Measurements from ENCODE around the gene DPF3. TPM values are rescaled to one million over a fixed set of nuclear protein-coding genes. Genes with fewer than 3 reads are reported as not detected.

DPF3 gene
- total RNA-seq, 1 experiment from 2014 or later, result 0.06 TPM

DNA sequence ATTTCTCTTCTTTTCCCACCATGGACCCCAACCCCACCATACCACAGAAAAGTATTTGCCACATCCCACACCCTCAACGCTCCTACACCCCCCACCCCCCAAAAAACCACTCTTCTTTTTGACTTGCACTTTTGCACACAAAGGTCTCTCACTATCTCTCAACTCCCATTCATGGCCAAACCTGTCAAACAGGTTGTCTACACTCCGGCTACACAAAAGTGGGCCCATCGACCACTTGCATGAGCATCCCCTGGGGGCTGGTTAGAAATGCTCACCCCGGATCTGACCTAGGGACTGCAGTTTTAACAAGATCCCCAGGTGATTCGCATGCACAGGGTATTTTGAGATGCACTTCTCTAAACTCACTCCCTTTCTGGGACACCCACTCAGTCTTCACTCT lies 248.2 kb downstream of the DPF3 start:
- DNase-seq (ENCODE audit: low spot score), result no peak

DNA sequence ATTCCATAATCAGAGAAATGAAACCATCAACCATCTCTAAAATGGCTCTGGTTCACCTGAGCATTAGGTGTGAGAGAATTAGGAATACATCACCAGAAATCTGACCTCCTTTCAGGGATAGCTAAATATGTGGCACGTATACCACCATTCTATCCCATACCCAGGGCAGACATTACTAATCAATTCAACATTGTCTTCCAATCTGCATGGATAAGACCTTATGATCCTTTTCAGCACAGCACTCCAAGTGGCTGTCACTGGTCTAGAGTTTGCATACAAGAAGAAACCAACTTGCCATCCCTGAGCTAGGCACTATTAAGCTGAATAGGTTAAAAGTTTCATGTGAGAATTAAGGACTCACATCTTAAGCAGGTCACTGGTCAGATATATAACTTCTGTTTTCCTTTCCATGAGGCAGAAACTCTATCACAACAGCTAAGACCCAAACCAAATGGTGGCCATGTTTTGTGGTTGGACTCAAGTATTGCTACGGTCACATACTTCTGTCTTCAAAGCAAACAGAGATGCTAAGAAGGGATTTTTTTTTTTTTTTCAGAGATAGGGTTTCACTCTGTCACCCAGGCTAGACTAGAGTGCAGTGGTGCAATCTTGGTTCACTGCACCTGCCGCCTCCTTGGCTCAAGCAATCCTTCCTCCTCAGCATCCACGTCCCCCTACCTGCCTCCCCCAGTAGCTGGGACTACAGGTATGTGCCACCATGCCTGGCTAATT lies 249.0 kb downstream of the DPF3 start:
- DNase-seq (ENCODE audit: low spot score), result no peak

DNA sequence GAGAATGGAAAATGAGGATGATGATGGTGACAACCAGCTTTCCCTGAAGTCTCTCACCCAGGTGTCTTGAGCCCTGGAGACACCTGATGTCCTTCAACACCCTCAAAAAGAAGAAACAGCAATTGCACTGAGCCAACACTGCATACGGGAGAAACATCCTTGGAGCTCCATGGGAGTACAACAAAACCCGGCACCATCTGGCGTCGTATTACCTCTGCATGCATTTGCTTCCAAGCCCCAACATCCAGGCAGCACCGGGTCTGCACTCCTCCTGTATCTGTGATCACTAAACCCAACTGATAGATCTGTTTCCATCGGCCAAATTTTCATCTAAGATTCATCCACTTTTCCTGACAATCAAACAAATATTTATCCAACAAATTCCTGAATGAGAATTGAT lies 249.9 kb downstream of the DPF3 start:
- no peak for DNase-seq (ENCODE audit: low spot score)

DNA sequence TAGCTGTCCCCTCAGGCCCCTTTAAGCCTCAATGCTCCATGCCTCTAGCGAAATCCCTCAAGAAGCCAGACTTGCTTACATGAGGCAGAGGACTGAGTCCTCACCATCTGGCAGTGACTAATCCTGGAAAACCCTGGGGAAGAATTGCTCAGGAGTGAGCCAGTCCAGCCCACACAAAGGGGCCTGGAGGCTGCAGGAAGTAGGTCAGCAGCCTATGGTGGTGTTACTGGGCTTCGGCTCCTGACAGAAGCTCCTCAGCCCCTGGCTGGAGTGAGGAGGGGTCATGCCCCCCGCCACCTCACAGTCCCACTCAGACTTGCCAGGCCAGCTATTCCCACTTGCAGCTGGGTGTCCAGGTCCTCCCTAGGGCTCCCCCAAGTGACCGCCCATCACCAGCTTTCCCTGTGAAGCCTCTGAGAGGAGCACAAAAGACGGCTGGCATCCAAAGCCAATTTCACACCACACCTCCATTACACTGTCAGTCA lies 250.5 kb downstream of the DPF3 start:
- DNase-seq (ENCODE audit: low spot score), result peak; percentile 79

DNA sequence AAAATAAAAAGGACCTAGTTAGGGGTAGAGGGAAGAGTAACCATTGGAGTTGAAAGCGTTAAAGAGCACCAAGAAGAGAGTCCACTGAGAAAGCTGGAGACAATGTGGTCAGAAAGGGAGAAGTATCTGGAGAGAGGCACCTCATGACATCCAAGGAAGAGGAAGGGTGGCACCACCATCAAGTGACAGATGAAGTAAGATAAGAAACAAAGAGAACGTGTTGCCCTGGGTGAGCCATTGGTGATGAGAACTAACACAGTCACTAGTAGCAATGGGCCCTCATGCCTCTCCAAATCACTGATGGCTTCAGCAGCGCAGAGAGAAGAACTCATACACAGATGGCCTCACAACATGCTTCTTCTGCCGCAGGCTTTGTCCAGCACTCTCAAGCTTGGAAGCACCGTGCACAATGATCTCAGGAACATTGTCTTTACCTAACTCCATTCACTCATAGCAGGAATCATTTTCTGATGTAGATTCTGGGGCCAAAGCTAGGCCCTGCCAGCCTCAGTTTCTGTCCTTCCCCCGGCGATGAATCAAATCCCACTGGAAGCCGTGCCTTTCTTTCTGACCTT lies 252.9 kb downstream of the DPF3 start:
- no peak for DNase-seq (ENCODE audit: low spot score)

DNA sequence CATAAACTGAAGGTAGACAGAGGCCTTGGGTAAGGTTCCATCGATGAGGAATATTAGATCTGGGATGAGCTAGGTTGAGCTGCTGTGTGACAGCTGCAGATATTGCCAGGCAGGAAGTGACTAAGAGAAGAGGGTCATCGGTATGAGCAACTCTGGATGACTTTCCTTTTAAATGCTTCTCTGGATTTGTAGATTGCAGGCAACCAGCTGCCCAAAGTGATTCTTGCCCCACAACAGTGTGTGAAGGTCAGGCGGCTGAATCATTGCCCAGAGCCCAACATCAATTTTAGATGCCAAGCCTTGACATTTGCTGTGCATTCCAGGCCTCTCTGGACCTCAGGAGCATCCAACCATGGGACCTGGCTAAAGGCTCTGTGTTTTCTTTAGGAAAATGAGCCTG lies 255.9 kb downstream of the DPF3 start:
- no peak for DNase-seq (ENCODE audit: low spot score)

DNA sequence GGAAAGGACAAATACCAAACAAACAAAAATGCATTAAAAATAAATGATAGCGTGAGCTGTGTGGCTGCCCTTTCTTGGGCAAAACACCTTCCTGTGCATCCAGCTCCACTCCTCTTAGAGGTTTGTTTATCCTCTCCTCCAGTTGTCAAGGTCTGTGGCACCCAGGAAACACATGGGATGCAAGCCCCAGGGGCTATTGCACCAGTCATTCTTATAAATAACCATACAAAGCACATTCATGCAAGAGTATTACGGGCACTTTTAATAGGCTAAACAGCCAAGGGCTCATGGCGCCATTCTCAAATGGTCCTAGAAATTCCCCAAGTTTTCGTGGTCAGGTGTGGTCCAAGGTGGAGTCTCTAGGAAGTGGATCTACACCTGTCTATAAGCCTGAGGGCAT lies 257.0 kb downstream of the DPF3 start:
- DNase-seq (ENCODE audit: low spot score), result no peak

DNA sequence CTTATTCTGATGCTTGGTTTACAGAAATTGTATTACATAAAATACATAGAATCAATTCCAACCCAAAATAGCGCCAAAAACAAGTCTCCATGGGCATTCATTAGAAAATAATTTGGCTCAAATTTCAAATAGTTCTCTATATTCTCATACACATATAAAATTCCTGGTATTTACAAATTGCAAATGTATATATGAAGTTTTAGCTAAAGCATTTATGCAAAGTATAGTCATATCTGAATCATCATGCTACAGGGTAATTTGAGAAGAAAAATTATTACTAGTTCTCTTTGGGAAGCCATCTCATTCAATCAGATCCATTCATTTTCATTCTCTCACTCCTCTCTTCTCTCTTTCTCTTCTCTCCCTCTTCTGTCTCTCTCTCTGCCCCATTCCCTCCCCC lies 257.8 kb downstream of the DPF3 start:
- no peak for DNase-seq (ENCODE audit: low spot score)

DNA sequence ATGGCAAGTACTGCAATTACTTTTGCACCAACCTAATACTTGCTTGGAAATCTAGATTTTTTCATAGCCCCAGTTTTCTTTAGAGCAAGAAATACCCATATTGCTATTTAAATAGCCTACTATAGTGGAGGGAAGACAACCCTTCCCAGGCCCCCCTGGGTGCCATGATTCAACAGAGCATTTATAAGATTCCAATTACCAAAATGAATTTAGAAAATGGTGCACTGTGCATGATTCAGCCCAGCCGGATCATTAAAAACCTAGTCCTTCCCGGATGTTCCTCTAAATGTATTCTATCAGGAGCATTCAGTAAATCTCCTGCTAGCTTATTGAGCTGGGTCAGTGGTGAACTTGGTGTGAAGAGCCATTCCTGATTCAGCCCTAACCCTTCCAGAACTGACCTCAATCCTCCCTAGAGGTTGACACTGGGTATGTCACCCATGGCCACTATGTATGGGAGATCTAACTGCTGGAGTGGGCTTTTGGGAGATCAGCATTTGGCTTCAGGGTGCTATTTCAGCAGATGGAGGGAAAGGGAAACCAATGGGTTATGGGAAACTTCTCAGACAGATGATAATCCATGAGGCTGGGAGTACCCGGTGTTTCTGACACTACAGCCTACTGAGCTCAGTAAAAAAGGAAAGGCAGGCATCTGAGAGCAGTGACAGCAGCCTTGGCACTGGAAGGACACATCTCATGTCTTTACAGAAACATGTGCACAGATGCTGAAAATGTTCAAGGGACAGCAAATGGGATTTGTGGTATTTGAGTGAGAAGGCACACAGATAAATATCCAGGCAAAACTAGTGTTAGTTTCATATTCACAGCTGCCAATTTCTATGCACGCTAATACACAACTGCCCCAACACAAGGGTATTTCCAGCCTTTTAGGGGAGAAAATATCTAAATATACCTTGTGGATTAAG lies 258.9 kb downstream of the DPF3 start:
- no peak for DNase-seq (ENCODE audit: low spot score)

DNA sequence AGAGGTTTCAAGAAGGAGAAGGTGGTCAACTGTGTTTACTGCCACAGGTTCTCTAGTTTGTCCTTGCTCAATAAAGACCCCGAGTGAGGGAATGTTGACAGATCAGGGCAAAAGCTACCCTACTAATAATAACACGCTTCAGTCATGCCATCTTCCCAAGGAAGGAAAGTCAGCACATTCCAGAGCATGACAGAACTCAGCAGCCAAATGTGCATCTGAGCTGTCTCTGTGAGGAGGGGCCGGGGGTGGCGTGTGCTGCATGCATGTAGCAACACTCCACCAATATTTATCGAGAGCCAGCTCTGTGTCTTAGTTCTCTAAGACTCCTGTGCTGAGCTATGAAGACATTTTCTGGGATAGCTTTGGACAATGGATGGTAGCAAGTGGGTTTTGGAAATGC lies 260.4 kb downstream of the DPF3 start:
- no peak for DNase-seq (ENCODE audit: low spot score)

DNA sequence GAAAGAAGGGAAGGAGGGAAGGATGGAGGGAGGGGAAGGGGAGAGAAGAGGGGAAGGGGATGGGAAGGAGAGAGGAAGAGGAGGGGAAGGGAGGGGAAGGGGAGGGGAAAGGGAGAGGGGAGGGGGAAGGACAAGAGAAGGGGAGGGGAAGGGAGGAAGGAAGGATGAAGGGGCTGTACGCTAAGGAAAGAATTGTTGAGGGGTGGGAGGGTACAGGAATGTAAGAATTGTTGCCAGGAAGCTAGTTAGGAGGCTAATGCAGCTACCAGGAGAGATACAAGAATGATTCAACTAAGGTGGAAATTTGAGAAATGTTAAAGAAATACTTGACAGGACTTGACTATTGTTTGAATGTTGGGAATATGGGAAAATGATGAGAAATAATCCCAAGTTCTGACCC lies 261.2 kb downstream of the DPF3 start:
- no peak for DNase-seq (ENCODE audit: low spot score)

DNA sequence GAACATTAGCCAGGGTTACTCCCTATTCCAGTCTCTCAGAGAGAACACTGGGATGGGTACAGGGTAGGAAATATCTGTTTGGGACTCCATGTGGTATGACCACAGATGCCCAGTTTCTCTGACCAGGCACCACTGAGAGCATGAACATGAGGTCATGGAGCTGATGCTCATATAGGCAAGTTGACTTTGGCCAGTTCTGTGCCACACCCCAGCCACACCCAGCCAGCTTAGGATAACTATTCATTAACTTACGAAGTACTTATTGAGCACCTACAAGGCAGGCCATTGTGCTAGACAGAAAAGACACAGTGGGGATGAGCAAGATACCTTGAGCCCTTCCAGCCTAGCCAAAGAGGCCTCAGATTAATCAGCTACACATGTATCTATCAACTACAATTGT lies 262.5 kb downstream of the DPF3 start:
- DNase-seq (ENCODE audit: low spot score), result no peak

DNA sequence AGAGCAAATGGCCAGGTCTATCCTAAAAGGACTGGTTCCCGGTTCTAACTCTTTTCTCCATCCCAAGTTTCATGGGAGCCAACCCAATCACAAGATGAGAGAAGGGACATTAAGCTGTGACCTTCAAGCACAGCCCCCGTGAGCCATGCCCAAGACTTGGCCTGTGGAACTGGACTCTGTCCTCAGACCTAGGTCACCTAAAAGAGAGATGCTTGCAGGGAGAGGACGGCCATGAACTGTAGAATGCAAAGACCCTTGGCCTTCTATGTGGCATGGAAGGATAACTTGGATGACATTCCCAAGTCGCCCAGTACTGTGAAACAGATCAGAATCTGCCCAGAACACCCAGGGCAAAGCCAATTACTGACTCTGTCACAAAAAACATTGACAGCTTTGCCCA lies 263.5 kb downstream of the DPF3 start:
- no peak for DNase-seq (ENCODE audit: low spot score)

DNA sequence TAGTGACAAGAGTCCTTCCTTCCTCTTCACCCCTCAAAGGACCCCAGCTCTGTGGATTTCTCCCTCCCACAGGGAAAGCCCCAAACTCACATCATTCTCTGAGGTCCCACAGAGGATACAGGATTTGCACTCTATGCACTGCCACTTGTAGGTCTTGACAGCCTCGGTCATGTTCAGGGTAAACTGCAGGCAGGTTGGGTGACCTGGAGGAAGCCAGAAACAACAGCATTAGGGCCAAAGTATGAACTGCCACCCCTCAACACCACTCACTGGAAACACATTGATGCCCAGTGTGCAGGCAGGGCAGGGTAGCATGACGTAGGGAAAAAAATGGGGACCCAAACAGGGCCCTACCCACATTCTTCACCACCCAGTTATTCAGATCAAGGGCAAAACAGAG lies 264.4 kb downstream of the DPF3 start:
- no peak for DNase-seq (ENCODE audit: low spot score)

DNA sequence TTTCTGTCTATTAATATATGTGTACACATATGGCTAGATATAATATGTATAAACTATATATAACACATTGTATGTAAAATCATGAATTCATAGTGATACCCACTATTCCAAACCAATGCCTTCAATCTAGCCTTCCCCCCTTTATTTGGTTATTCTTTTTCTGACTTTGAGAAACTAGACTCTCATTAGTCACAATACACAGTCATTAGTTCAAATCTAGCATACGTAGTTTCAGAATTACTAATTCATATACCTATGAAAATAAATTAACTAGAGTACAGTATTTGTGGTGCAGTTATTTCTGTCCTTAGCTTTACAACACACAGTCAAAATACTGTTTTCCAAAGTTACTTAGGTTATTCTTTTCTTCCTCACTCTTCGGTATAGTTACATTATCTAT lies 268.2 kb downstream of the DPF3 start:
- DNase-seq (ENCODE audit: low spot score), result no peak

DNA sequence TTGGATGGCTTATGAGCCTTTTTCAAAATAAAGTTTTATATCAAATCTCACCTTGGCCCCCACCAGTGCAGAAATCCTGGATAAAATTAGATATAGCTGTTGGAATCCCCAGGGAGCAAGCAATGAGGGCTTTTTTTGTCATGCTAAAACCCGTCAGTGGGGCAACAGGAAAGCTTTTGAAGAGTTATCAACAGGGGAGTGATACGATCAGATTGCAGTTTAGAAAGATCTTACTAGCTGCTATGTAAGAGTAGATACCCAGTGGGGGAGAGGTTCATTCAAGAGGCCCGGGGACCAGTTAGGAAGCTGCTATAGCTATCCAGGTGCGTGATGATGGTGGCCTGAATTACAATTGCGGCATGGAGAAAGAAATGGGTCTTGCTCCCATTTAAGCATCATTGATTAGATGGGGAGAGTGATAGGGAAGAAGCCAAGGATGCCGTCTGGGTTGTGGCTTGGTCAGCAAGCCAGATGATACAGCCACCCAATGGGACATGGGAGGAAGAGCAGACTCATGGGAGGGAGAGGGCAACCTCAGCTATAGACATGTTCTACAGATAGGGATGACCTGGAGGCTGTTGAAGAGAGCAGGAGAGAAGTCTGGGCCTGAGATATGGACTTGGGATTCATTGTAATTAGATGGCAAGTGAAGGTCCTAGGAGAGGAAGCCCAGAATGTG lies 272.4 kb downstream of the DPF3 start:
- no peak for DNase-seq (ENCODE audit: low spot score)

DNA sequence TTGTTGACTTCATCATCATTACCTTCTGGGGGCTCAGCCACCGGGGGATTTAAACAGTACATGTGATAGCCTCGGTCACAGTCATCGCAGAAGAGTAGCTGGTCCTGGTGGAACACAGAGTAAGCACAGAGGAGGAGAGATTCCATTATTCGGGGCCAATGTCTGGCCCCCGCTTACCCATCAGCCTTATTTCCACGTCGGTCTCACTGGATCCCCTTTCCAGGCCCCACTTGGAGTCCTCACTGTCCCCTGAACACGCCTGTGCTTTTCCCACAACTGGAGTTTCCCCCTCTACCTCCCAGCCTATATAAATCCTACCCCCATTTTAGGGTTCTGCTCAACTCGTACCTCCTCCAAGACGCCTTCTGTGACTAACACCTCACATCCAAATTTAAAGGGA lies 274.0 kb downstream of the DPF3 start:
- DNase-seq (ENCODE audit: low spot score), result no peak

DNA sequence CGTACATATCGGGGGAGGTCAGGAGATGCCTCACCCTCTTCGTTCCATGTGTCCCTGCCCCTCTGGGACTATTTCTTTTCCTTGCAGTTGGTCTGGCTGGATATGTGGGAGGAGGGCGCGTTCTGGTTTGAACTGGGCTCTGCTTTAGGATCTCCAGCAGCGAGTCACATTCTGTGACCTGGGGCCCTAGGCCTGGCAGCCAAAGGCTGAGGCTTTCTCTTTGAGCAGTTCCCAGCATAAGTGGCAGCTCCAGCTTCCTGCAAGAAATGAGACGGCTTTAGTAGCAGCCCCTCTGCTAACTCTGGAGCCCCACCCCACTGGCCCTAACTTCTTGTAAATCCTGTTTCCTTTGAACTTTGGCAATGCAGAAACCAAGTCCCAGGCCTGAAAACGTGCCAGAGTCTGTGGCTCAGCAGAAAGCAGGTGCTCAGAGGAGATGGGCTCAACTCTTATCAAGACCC lies 274.8 kb downstream of the DPF3 start:
- no peak for DNase-seq (ENCODE audit: low spot score)

DNA sequence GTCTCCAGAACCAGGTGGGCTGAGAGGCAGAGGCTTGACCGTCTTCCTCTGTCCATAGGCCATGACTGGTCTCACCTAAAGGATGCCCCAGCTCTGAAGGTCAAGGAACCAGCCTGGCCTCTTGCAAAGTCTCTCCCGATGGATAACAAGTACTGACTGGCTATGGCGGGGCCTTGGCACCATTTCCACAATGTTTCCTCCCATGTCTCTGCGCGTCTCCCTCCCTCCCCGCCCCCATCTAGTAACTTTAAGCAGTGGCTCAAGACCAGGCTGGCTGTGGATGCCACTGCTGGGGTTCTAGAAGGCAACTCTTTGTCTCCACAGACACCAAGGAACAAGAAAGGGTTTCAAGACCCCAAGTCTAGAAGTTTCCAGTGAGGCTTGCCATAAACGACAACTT lies 275.5 kb downstream of the DPF3 start:
- DNase-seq (ENCODE audit: low spot score), result no peak

DNA sequence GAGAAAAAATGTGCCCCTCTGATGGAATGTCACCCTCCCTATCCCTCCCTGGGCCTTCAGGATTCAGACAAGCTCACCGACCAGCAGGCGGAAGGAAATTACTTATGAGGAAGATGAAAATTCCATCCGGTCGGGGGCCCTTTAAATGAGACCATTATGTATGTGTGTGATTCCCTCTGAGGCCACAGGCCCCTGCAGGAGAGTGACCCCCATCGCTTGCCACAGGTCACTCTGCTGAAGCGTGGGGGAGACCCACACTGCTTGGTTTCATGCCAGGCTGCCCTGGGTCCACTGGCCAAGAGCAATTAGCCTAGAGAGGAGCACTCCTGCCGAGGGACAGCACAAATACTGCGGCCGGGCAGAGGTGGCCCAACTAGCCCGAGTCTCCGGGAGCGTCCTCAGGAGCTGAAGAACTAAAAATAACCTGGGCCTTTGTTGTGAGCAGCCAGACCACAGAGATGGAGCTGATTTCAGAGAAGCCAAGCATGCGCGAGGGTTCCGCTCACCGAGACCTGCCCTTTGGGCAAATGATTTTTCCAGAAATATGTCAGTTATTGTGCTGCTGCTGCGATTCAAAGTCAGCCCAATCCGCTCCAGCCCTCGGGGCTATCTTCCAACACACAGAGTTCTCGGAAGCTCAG lies 276.4 kb downstream of the DPF3 start:
- no peak for DNase-seq (ENCODE audit: low spot score)

DNA sequence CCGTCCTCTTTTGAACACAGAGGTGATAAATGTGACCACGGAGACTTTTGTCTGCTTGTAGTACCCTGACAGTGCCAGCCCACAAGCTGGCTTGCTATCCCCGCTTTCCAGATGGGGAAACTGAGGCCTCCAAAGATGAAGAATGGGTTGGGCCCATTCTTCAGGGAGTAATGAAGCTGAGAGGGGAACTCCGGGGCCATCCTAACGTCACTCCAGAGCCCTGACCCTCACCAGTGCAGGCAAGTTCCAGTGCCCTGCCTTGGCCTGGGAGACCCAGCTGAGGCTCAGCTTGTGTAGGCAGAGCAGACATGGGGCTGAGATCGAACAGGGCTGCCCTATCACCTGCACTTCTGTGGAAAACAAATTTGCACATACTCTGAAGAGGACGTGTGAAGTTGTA lies 277.1 kb downstream of the DPF3 start:
- no peak for DNase-seq (ENCODE audit: low spot score)

DNA sequence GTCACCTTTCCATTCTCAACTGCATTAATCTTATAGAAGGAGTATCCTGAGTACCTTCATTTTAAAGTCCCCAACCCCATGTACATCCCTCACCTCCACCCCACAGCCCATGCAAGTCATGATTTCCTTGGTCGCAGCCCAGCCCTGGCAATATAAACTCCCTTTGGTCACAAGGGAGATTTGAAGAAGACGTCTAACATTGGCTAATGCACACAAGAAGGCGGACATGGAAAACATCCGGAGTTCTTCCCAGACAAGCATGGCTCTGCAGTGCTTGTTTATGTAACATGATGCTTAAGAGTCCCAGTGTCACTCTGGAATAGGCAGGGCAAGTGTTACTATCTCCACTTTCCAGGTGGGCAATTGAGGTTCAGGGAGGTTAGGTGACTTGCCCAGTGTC lies 277.6 kb downstream of the DPF3 start:
- no peak for DNase-seq (ENCODE audit: low spot score)
